Measurements from ENCODE around the gene PSMA7. TPM values are rescaled to one million over a fixed set of nuclear protein-coding genes. Genes with fewer than 3 reads are reported as not detected.

The PSMA7 gene
- polyA plus RNA-seq, 1 donor = 188 TPM

GRCh38 chr20:62089393-62089792 lies 53.8 kb downstream of the PSMA7 start:
- DNase-seq = no peak

GRCh38 chr20:62088258-62089127 lies 54.7 kb downstream of the PSMA7 start:
- no peak for DNase-seq

- no peak for DNase-seq
Measured at GRCh38 chr20:62087632-62088031, 55.6 kb downstream of the PSMA7 start.

- no peak for DNase-seq
Measured at GRCh38 chr20:62087227-62087626, 56.0 kb downstream of the PSMA7 start.

Other genes starting within 250 kb of the PSMA7 start
- gene TAF4, start 77.5 kb downstream of the PSMA7 start, polyA plus RNA-seq (ENCODE audit: insufficient read length) = 20.0 TPM
- gene LSM14B, start 20.9 kb downstream of the PSMA7 start, polyA plus RNA-seq (ENCODE audit: insufficient read length) = 57.3 TPM
- gene SS18L1, start 375 bp upstream of the PSMA7 start, polyA plus RNA-seq (ENCODE audit: insufficient read length) = 26.1 TPM
- 38.3 TPM for gene MTG2, start 39.6 kb upstream of the PSMA7 start, polyA plus RNA-seq (ENCODE audit: insufficient read length)
- gene HRH3, start 76.9 kb upstream of the PSMA7 start, polyA plus RNA-seq (ENCODE audit: insufficient read length) = 0.15 TPM
- 43.6 TPM for gene OSBPL2, start 95.1 kb upstream of the PSMA7 start, polyA plus RNA-seq (ENCODE audit: insufficient read length)
- gene ADRM1, start 159.6 kb upstream of the PSMA7 start, polyA plus RNA-seq (ENCODE audit: insufficient read length) = 37.6 TPM
- gene LAMA5, start 223.9 kb upstream of the PSMA7 start, polyA plus RNA-seq (ENCODE audit: insufficient read length) = 119 TPM
- 686 TPM for gene RPS21, start 243.7 kb upstream of the PSMA7 start, polyA plus RNA-seq (ENCODE audit: insufficient read length)